MM.1S (cell line): ENCODE measurements around the gene MDH2.
"Not testable (repeated sequence)": the region's sequence is repeated elsewhere in the genome, so short reads cannot be mapped to it uniquely, and the experiment has no call there.

ENCODE experiments used
- DNase-seq: peaks from one replicate; pipeline ENCODE4 v3.0.0-alpha.2; 2015
- H2AFZ ChIP-seq: fragments of 300-600 bp; sonication (generic); 2 replicates; pipeline ENCODE4 v1.6.0; 2016; ENCODE audit warnings: antibody characterized with exemption, low read length
- H3F3A ChIP-seq: fragments of 300-600 bp; sonication (generic); 2 replicates; pipeline ENCODE4 v1.6.1; 2016; ENCODE audit warnings: mild to moderate bottlenecking, antibody characterized with exemption, low read length, moderate library complexity, mixed read lengths; ENCODE audit not compliant: insufficient read depth
- H3K27ac ChIP-seq: fragments of 300-600 bp; sonication (generic); 2 replicates; pipeline ENCODE4 v1.5.1; 2016; ENCODE audit warnings: mild to moderate bottlenecking, low read length
- H3K27me3 ChIP-seq: fragments of 300-600 bp; sonication (generic); replicated peaks from 2 replicates; pipeline ENCODE4 v1.6.0; 2016; ENCODE audit warnings: low read length; ENCODE audit not compliant: insufficient read depth
- H3K36me3 ChIP-seq: fragments of 300-600 bp; sonication (generic); replicated peaks from 2 replicates; pipeline ENCODE4 v1.6.1; 2016; ENCODE audit warnings: mild to moderate bottlenecking, low read length, mixed read lengths; ENCODE audit not compliant: insufficient read depth
- H3K4me1 ChIP-seq: fragments of 300-600 bp; sonication (generic); 2 replicates; pipeline ENCODE4 v1.6.1; 2016; ENCODE audit warnings: low read length, mixed read lengths
- H3K4me2 ChIP-seq: fragments of 300-600 bp; sonication (generic); 2 replicates; pipeline ENCODE4 v1.6.0; 2016; ENCODE audit warnings: low read depth, low read length
- H3K4me3 ChIP-seq: fragments of 300-600 bp; sonication (generic); 2 replicates; pipeline ENCODE4 v1.5.1; 2016; ENCODE audit warnings: low read length, mixed read lengths
- H3K79me2 ChIP-seq: fragments of 300-600 bp; sonication (generic); 2 replicates; pipeline ENCODE4 v1.6.1; 2016; ENCODE audit warnings: mixed run types, low read length, mixed read lengths
- H3K9ac ChIP-seq: fragments of 300-600 bp; sonication (generic); 2 replicates; pipeline ENCODE4 v1.6.1; 2016; ENCODE audit warnings: low read length, mixed read lengths
- H3K9me2 ChIP-seq: fragments of 300-600 bp; sonication (generic); replicated peaks from 2 replicates; pipeline ENCODE4 v1.6.1; 2016; ENCODE audit warnings: mild to moderate bottlenecking, low read length, mixed read lengths; ENCODE audit not compliant: insufficient read depth
- H3K9me3 ChIP-seq: fragments of 300-600 bp; sonication (generic); replicated peaks from 2 replicates; pipeline ENCODE4 v1.6.1; 2016; ENCODE audit warnings: mild to moderate bottlenecking, low read length, mixed read lengths; ENCODE audit not compliant: insufficient read depth
- H4K20me1 ChIP-seq: fragments of 300-600 bp; sonication (generic); 2 replicates; pipeline ENCODE4 v1.6.1; 2016; ENCODE audit warnings: mild to moderate bottlenecking, low read length, moderate library complexity, mixed read lengths; ENCODE audit not compliant: insufficient read depth
- CTCF ChIP-seq: fragments of 300-600 bp; sonication (generic); IDR thresholded peaks from 2 replicates; pipeline ENCODE4 v1.5.1; 2016; ENCODE audit warnings: antibody characterized with exemption, low read length, mixed read lengths
- EZH2 ChIP-seq: fragments of 300-600 bp; sonication (generic); optimal IDR thresholded peaks from 2 replicates; pipeline ENCODE3; 2017; ENCODE audit warnings: low read depth, mild to moderate bottlenecking, antibody characterized with exemption, low read length, mixed read lengths
- EZH2phosphoT487 ChIP-seq: fragments of 300-600 bp; sonication (generic); IDR thresholded peaks from 2 replicates; pipeline ENCODE4 v1.6.1; 2018; ENCODE audit warnings: antibody characterized with exemption, low read length

MDH2 gene

GRCh38 chr7:76095908-76096307, 48.0 kb downstream of the MDH2 start:
- Histone ChIP-seq H4K20me1 (no peaks in the 10 kb centered on the region), H3K4me1 (peaks cover 5% of the 10 kb centered on the region; the same call in 1 of the 2 replicates), H2AFZ (no peak overlapping the region), H3K9me2 (no peaks in the 10 kb centered on the region), H3K9ac (no peak overlapping the region), H3K27me3 (no peaks in the 10 kb centered on the region), H3K36me3 (no peaks in the 10 kb centered on the region), H3K9me3 (no peaks in the 10 kb centered on the region), H3K27ac (no peak overlapping the region), H3K4me3 (no peak overlapping the region), H3K79me2 (no peaks in the 10 kb centered on the region), H3K4me2 (no peak overlapping the region), H3F3A (no peaks in the 10 kb centered on the region)
- DNase-seq, result no peak
- TF ChIP-seq CTCF, result no peak
- TF ChIP-seq EZH2phosphoT487, result no peak
- no peak for TF ChIP-seq EZH2

- not testable (repeated sequence) for H3K4me2 ChIP-seq, H4K20me1 ChIP-seq, H2AFZ ChIP-seq, H3K27me3 ChIP-seq, H3K27ac ChIP-seq, H3K79me2 ChIP-seq, H3K9me2 ChIP-seq, H3K4me3 ChIP-seq, H3K36me3 ChIP-seq, H3K9ac ChIP-seq, H3K4me1 ChIP-seq, H3K9me3 ChIP-seq, DNase-seq, H3F3A ChIP-seq
Measured at GRCh38 chr7:76101693-76102437, 54.0 kb downstream of the MDH2 start.

GRCh38 chr7:76103788-76104187, 55.9 kb downstream of the MDH2 start:
- H3K79me2 ChIP-seq, DNase-seq, H3K9me3 ChIP-seq, H3K27ac ChIP-seq, H3F3A ChIP-seq, H3K27me3 ChIP-seq, H3K4me3 ChIP-seq, H3K4me2 ChIP-seq, H3K4me1 ChIP-seq, H3K36me3 ChIP-seq, H4K20me1 ChIP-seq, H3K9me2 ChIP-seq, H2AFZ ChIP-seq, H3K9ac ChIP-seq: not testable (repeated sequence)

GRCh38 chr7:76106130-76106529, 58.2 kb downstream of the MDH2 start:
- H3K27me3 ChIP-seq, H3K9ac ChIP-seq, H3K4me3 ChIP-seq, H4K20me1 ChIP-seq, H3F3A ChIP-seq, H3K4me2 ChIP-seq, H3K9me3 ChIP-seq, H3K9me2 ChIP-seq, H3K27ac ChIP-seq, H2AFZ ChIP-seq, H3K79me2 ChIP-seq, DNase-seq, H3K36me3 ChIP-seq, H3K4me1 ChIP-seq: not testable (repeated sequence)

GRCh38 chr7:76106893-76107292, 59.0 kb downstream of the MDH2 start:
- no peaks in the 10 kb centered on the region for H3K4me1 ChIP-seq
- no peaks in the 10 kb centered on the region for H3K36me3 ChIP-seq
- H2AFZ ChIP-seq, result no peak overlapping the region
- H4K20me1 ChIP-seq, result no peaks in the 10 kb centered on the region
- H3K27ac ChIP-seq, result no peak overlapping the region
- TF ChIP-seq EZH2phosphoT487, result no peak
- TF ChIP-seq EZH2, result no peak
- TF ChIP-seq CTCF, result no peak
- no peaks in the 10 kb centered on the region for H3K79me2 ChIP-seq
- DNase-seq, result no peak
- no peak overlapping the region for H3K9ac ChIP-seq
- no peak overlapping the region for H3K4me3 ChIP-seq
- H3F3A ChIP-seq, result no peaks in the 10 kb centered on the region
- no peaks in the 10 kb centered on the region for H3K9me2 ChIP-seq
- no peak overlapping the region for H3K4me2 ChIP-seq
- no peaks in the 10 kb centered on the region for H3K27me3 ChIP-seq
- H3K9me3 ChIP-seq, result no peaks in the 10 kb centered on the region
